Tibial nerve (tissue), 4 donors: ENCODE data around the gene IBA57. TPM values are rescaled to one million over a fixed set of nuclear protein-coding genes. Genes with fewer than 3 reads are reported as not detected.

Source experiments
- DNase-seq, 2 donors: peaks; one replicate each; pipeline ENCODE4 v3.0.0-alpha.2; 2019; ENCODE audit warnings: low spot score in 2 of 2
- H3K27ac ChIP-seq, 4 donors: fragments of 200-600 bp; sonication (generic) in 3 of 4; one replicate each; pipeline ENCODE4 v1.5.1; 2017 to 2019; ENCODE audit warnings: mild to moderate bottlenecking in 1 of 4
- H3K27me3 ChIP-seq, 2 donors: fragments of 200-600 bp; sonication (generic) in 1 of 2; one replicate each; pipeline versions ENCODE4 v1.5.1 to v1.6.0; 2017 to 2019
- H3K36me3 ChIP-seq, 3 donors: fragments of 200-600 bp; sonication (generic); one replicate each; pipeline ENCODE4 v1.5.1; 2018 to 2019
- H3K4me1 ChIP-seq, 4 donors: fragments of 200-600 bp; sonication (generic) in 3 of 4; one replicate each; pipeline ENCODE4 v1.5.1; 2017 to 2019
- H3K4me3 ChIP-seq, 4 donors: fragments of 200-600 bp; sonication (generic) in 3 of 4; one replicate each; pipeline ENCODE4 v1.5.1; 2017 to 2019; ENCODE audit warnings: mild to moderate bottlenecking in 1 of 4, moderate library complexity in 1 of 4
- H3K9me3 ChIP-seq, 4 donors: fragments of 200-600 bp; sonication (generic) in 3 of 4; one replicate each; pipeline ENCODE4 v1.5.1; 2017 to 2019
- EP300 ChIP-seq, 2 donors: sonication (generic); formaldehyde crosslinking; IDR thresholded peaks; one replicate each; pipeline ENCODE4 v1.6.1; 2017; ENCODE audit warnings: antibody characterized with exemption in 2 of 2, mild to moderate bottlenecking in 1 of 2
- POLR2A ChIP-seq, 2 donors: fragments of 450-650 bp; IDR thresholded peaks; one replicate each; pipeline ENCODE4 v1.6.1; 2017; ENCODE audit warnings: antibody characterized with exemption in 2 of 2, mild to moderate bottlenecking in 2 of 2, moderate library complexity in 2 of 2
- WGBS, 2 donors: methylation state at CpG; one replicate each; pipeline ENCODE4 v1.1.5; 2018; 5-methylcytosine and 5-hydroxymethylcytosine counted together
- total RNA-seq, 4 donors: library from RNA; depleted of rRNA; stranded (reverse); fragments of >200 nt; gene quantifications; one replicate each; pipeline ENCODE4 v1.1.0, GENCODE V29; 2016
- TF ChIP-seq, protein P1 (sequence below), 5 experiments: fragments of 200-600 bp in 3 of 5; fragments of 450-650 bp in 2 of 5; sonication (generic) in 3 of 5; IDR thresholded peaks; one replicate each; pipeline ENCODE4 v1.5.1; 2016 to 2019; ENCODE audit warnings: antibody characterized with exemption in 5 of 5, mild to moderate bottlenecking in 3 of 5, moderate library complexity in 2 of 5

Gene IBA57
- total RNA-seq, 4 donors from 2014 or later: 5.5 to 17.8 (median 9.2) TPM

DNA sequence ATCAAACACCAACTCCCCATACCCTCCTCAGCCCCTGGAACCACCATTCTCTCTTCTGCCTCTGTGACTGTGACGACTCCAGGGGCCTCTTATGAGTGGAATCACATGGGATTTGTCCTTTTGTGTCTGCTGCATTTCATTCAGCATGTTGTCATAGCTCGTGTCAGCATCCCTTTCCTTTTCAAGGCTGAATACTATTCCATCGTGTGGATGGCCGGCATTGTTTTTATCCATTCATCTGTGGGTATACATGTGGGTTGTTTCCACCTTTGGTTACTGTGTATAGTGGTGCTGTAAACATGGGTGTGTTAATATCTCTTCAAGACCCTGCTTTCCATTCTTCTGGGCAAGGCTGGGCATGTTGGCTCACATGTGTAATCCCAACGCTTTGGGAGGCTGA, 25.2 kb downstream of the IBA57 start:
- H3K9me3 ChIP-seq: peaks cover 0 to 7% (median 3%) of the 10 kb centered on the region in 4 donors
- no peak for DNase-seq
- H3K27me3 ChIP-seq: no peaks in the 10 kb centered on the region
- peaks cover 0 to 16% (median 0%) of the 10 kb centered on the region in 3 donors for H3K36me3 ChIP-seq
- H3K4me1 ChIP-seq: no peaks in the 10 kb centered on the region
- TF ChIP-seq POLR2A (IDR thresholded peaks at IDR 0.05): no peak
- no peak for TF ChIP-seq EP300 (IDR thresholded peaks at IDR 0.05)
- TF ChIP-seq, protein P1, sequence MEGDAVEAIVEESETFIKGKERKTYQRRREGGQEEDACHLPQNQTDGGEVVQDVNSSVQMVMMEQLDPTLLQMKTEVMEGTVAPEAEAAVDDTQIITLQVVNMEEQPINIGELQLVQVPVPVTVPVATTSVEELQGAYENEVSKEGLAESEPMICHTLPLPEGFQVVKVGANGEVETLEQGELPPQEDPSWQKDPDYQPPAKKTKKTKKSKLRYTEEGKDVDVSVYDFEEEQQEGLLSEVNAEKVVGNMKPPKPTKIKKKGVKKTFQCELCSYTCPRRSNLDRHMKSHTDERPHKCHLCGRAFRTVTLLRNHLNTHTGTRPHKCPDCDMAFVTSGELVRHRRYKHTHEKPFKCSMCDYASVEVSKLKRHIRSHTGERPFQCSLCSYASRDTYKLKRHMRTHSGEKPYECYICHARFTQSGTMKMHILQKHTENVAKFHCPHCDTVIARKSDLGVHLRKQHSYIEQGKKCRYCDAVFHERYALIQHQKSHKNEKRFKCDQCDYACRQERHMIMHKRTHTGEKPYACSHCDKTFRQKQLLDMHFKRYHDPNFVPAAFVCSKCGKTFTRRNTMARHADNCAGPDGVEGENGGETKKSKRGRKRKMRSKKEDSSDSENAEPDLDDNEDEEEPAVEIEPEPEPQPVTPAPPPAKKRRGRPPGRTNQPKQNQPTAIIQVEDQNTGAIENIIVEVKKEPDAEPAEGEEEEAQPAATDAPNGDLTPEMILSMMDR (IDR thresholded peaks at IDR 0.05): no peak
- no peak overlapping the region for H3K4me3 ChIP-seq
- H3K27ac ChIP-seq: no peak overlapping the region
- WGBS, 2 donors: 86 to 96% methylated on average over 5 of the region's 5 CpGs

DNA sequence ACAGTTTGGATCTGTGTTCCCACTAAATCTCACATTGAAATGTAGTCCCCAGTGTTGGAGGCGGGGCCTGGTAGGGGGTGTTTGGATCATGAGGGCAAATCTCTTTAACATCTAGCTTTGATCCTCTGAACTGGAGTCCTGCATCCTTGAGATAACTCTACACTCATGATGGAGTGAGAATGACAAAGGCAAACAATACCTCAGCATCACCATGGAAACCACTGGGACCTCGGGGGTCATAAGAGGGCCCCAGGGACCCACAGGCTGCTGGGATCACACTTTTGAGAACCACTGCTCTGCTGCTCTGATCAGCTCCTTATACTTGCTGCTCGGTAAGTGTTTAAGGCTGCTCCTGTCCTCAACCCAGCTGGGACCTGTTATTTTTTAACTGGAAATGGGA, 28.8 kb downstream of the IBA57 start:
- no peak for DNase-seq
- WGBS, 2 donors: 75 to 77% methylated on average over 3 of the region's 3 CpGs
- Histone ChIP-seq H3K9me3 (peaks cover 0 to 12% (median 4%) of the 10 kb centered on the region in 4 donors), H3K27me3 (no peaks in the 10 kb centered on the region), H3K4me3 (no peak overlapping the region), H3K27ac (no peak overlapping the region), H3K36me3 (peaks cover 0 to 38% (median 0%) of the 10 kb centered on the region in 3 donors), H3K4me1 (no peaks in the 10 kb centered on the region)
- TF ChIP-seq EP300 (IDR thresholded peaks at IDR 0.05) (no peak), POLR2A (IDR thresholded peaks at IDR 0.05) (no peak)
- TF ChIP-seq, protein P1 (IDR thresholded peaks at IDR 0.05): no peak

DNA sequence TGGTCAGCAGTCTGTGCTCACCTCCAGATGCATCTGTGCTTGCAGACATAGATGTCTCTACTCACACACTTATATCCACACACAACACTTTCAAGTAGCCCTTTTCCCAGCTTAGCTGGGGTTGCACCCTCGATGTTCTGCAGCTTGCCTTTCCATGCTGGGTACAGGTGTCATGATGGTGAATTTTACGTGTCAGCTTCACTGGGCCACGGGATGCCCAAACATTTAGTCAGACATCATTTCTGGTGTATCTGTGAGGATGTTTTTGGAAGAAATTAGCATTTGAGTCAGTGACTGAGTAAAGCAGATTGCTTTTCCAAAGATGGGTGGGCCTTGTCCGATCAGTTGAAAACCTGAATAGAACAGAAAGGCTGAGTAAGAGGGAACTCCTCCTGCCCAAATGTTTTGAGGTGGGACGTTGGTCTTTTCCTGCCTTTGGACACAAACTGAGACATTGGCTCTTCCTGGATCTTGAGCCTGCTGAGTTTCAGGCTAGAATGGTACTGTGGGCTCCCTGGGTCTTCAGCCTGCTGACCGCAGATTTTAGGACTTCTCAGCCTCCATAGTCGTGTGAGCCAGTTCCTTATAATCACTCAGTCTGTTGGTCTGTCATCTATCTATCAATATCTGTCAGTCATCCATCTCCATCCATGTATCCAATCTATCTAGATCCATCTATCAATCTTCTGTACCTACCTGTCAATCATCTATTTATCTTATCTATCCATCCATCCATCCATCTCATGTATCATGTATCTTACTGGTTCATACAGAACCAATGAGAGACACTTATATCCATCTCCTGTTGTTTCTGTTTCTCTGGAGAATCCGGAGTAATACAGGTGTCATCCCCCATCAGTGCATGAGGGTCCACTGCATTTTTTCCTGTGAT, 29.6 kb downstream of the IBA57 start:
- TF ChIP-seq EP300 (IDR thresholded peaks at IDR 0.05): no peak
- no peak for TF ChIP-seq POLR2A (IDR thresholded peaks at IDR 0.05)
- TF ChIP-seq, protein P1 (IDR thresholded peaks at IDR 0.05): no peak
- peaks cover 0 to 20% (median 7%) of the 10 kb centered on the region in 4 donors for H3K9me3 ChIP-seq
- peaks cover 0 to 45% (median 0%) of the 10 kb centered on the region in 3 donors for H3K36me3 ChIP-seq
- 94% methylated on average over 8 of the region's 8 CpGs for WGBS, 2 donors
- H3K27ac ChIP-seq: no peak overlapping the region
- H3K27me3 ChIP-seq: no peaks in the 10 kb centered on the region
- DNase-seq: no peak
- no peak overlapping the region for H3K4me3 ChIP-seq
- no peaks in the 10 kb centered on the region for H3K4me1 ChIP-seq

DNA sequence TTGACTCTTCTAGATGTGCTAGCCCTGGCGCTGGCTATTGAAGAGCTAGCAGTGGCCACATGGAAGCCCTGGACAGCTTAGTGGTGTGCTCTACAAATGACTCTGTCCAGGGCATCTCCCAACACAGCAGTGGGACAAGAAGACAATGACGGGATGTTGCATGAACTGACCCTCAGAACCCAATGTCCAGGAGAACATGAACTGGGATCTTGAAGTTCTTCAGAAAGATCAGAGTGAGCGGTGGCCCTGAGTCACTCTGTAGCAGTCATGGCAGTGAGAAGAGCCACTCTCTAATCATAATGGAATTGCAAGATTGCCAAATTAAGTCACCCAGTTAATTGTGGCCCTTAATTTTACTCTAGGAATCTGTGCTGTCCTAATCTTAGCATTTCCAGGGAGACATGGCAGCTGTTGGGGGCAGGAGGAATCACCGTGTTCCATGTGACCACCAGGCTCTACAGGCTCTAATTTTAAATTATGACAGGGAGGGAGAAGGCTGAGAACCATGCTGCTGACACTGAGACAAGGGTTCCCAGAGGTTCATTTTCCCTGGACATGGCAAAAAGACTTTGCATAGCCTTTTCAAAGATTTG, 32.0 kb downstream of the IBA57 start:
- DNase-seq: no peak
- 93 to 94% methylated on average over 4 of the region's 4 CpGs for WGBS, 2 donors
- Histone ChIP-seq H3K4me3 (no peak overlapping the region), H3K27ac (no peak overlapping the region), H3K27me3 (no peaks in the 10 kb centered on the region), H3K36me3 (peaks cover 0 to 56% (median 0%) of the 10 kb centered on the region in 3 donors), H3K4me1 (no peaks in the 10 kb centered on the region), H3K9me3 (peaks cover 0 to 21% (median 7%) of the 10 kb centered on the region in 4 donors)
- TF ChIP-seq, protein P1 (IDR thresholded peaks at IDR 0.05): no peak
- TF ChIP-seq EP300 (IDR thresholded peaks at IDR 0.05): no peak
- no peak for TF ChIP-seq POLR2A (IDR thresholded peaks at IDR 0.05)
